ENCODE results near the gene WDR5B. TPM values are rescaled to one million over a fixed set of nuclear protein-coding genes. Genes with fewer than 3 reads are reported as not detected.

The WDR5B gene
- total RNA-seq = 3.2 and 3.9 TPM in 2 replicates

GRCh38 chr3:122415762-122416654 lies at the start of gene WDR5B:
Gene WDR5B, minus strand, starts transcription at chr3:122416062. Its CDS starts 534 bp downstream, at chr3:122415528.

GRCh38 chr3:122383771-122384697 lies 31.8 kb downstream of the WDR5B start, which contains the start of gene FAM162A:
Gene FAM162A, plus strand, starts transcription at chr3:122384182. Its CDS starts 84 bp downstream, at chr3:122384266.

GRCh38 chr3:122382888-122383666 lies 32.8 kb downstream of the WDR5B start, which contains the start of gene MIX23:
Gene MIX23, minus strand, starts transcription at chr3:122383231. Its CDS starts 7 bp downstream, at chr3:122383224.

Other genes with a start within 250 kb of the WDR5B start
- not detected in 2 replicates for gene CASR, start 232.4 kb downstream of the WDR5B start, total RNA-seq
- gene CSTA, start 90.8 kb downstream of the WDR5B start, total RNA-seq = 0.66 TPM in 1 of 2 replicates, not detected in the other
- gene MIX23, start 32.8 kb downstream of the WDR5B start, total RNA-seq = 34.1 and 36.2 TPM in 2 replicates
- 15.0 and 26.7 TPM in 2 replicates for gene FAM162A, start 31.9 kb downstream of the WDR5B start, total RNA-seq
- gene KPNA1, start 98.9 kb upstream of the WDR5B start, total RNA-seq = 30.1 and 39.9 TPM in 2 replicates
- gene PARP9, start 148.2 kb upstream of the WDR5B start, total RNA-seq = 9.9 and 17.1 TPM in 2 replicates
- gene DTX3L, start 148.3 kb upstream of the WDR5B start, total RNA-seq = 8.2 and 13.9 TPM in 2 replicates
- 0.18 and 0.19 TPM in 2 replicates for gene PARP15, start 161.6 kb upstream of the WDR5B start, total RNA-seq

Data from endothelial cell of coronary artery (primary cell).